Mononuclear cell (primary cell): ENCODE results near the gene NELL1. TPM values are rescaled to one million over a fixed set of nuclear protein-coding genes. Genes with fewer than 3 reads are reported as not detected.
"Not testable (repeated sequence)": the region's sequence is repeated elsewhere in the genome, so short reads cannot be mapped to it uniquely, and the experiment has no call there.

Source experiments
- H3K27me3 ChIP-seq: 2 replicates; pipeline ENCODE4 v1.6.0; 2011; ENCODE audit warnings: low read length, control low read depth; ENCODE audit not compliant: insufficient read depth
- H3K4me1 ChIP-seq: 2 replicates; pipeline ENCODE4 v1.5.1; 2011; ENCODE audit warnings: mild to moderate bottlenecking, low read length, control low read depth; ENCODE audit not compliant: insufficient read depth
- H3K4me3 ChIP-seq: 2 replicates; pipeline ENCODE4 v1.5.1; 2011; ENCODE audit warnings: mild to moderate bottlenecking, low read length, moderate library complexity
- H3K9me3 ChIP-seq: 2 replicates; pipeline ENCODE4 v1.5.1; 2011; ENCODE audit warnings: low read depth, mild to moderate bottlenecking, control low read depth, low read length
- total RNA-seq: library from RNA; depleted of rRNA; stranded (reverse); fragments of >200 nt; gene quantifications from one replicate; pipeline ENCODE4 v1.2.3, GENCODE V29; 2012

Gene NELL1
- total RNA-seq, 1 donor = not detected

GRCh38 chr11:20854215-20854955 lies 185.0 kb downstream of the NELL1 start:
- no peaks in the 10 kb centered on the region for H3K4me1 ChIP-seq
- no peaks in the 10 kb centered on the region for H3K27me3 ChIP-seq
- H3K4me3 ChIP-seq = no peak overlapping the region
- H3K9me3 ChIP-seq = no peaks in the 10 kb centered on the region

GRCh38 chr11:20861322-20861721 lies 191.9 kb downstream of the NELL1 start:
- H3K4me1 ChIP-seq = no peaks in the 10 kb centered on the region
- no peak overlapping the region for H3K4me3 ChIP-seq
- no peaks in the 10 kb centered on the region for H3K27me3 ChIP-seq
- H3K9me3 ChIP-seq = no peaks in the 10 kb centered on the region

- H3K9me3 ChIP-seq, H3K4me3 ChIP-seq, H3K27me3 ChIP-seq, H3K4me1 ChIP-seq: not testable (repeated sequence)
These were observed 192.9 kb downstream of the NELL1 start for GRCh38 chr11:20862263-20862662.

- Histone ChIP-seq H3K4me3 (no peak overlapping the region), H3K27me3 (no peaks in the 10 kb centered on the region), H3K4me1 (no peaks in the 10 kb centered on the region), H3K9me3 (no peaks in the 10 kb centered on the region)
These were observed 195.2 kb downstream of the NELL1 start for GRCh38 chr11:20864628-20865027.

DNA sequence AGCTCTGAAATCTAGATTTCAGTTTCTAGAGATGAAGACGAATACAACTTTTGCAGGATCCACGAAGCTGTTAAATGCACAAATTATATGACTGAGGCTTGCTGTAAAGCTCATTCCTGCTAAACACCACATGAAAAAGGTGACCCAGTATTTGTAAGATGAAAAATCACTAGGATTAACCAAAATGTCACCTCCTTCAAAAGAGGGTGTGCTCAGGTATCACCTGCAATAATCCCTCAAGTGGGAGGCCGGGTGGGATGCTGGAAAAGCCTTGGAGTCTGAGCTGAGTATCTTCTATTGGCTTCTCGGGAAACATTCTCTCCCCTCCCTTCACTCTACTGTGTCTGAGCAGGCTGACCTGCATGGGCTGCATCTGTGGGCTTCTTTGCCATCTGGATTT lies 195.8 kb downstream of the NELL1 start:
- Histone ChIP-seq H3K4me1 (no peaks in the 10 kb centered on the region), H3K9me3 (no peaks in the 10 kb centered on the region), H3K4me3 (no peak overlapping the region), H3K27me3 (no peaks in the 10 kb centered on the region)

- Histone ChIP-seq H3K27me3 (no peaks in the 10 kb centered on the region), H3K4me3 (no peak overlapping the region), H3K9me3 (no peaks in the 10 kb centered on the region), H3K4me1 (no peaks in the 10 kb centered on the region)
These were observed 199.7 kb downstream of the NELL1 start for GRCh38 chr11:20869123-20869522.

- no peak overlapping the region for H3K4me3 ChIP-seq
- H3K9me3 ChIP-seq = no peaks in the 10 kb centered on the region
- H3K27me3 ChIP-seq = no peaks in the 10 kb centered on the region
- H3K4me1 ChIP-seq = no peaks in the 10 kb centered on the region
These were observed 203.7 kb downstream of the NELL1 start for GRCh38 chr11:20873054-20873453.

GRCh38 chr11:20874358-20874757 lies 205.0 kb downstream of the NELL1 start:
- H3K27me3 ChIP-seq = no peaks in the 10 kb centered on the region
- no peaks in the 10 kb centered on the region for H3K9me3 ChIP-seq
- no peak overlapping the region for H3K4me3 ChIP-seq
- no peaks in the 10 kb centered on the region for H3K4me1 ChIP-seq

- no peaks in the 10 kb centered on the region for H3K9me3 ChIP-seq
- no peaks in the 10 kb centered on the region for H3K4me1 ChIP-seq
- H3K27me3 ChIP-seq = no peaks in the 10 kb centered on the region
- H3K4me3 ChIP-seq = no peak overlapping the region
These were observed 206.5 kb downstream of the NELL1 start for GRCh38 chr11:20875889-20876288.

DNA sequence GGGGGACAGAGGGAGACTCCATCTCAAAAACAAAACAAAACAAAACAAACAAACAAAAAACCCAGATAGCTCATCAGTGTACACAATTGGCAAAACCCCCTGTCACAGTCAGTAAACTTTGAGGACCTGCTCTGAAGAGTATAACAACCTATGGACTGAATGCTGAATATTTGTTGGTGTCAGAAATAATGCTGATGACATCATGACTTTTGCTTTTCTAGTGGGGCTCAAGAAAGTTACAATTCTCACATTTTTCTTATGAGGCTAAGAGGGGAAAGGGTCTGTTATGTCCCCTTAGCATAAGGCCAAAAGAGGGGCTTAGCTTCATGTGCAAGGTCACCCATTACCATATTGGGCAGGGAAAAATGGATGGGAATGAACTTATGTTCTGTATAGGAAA lies 207.4 kb downstream of the NELL1 start:
- Histone ChIP-seq H3K9me3 (no peaks in the 10 kb centered on the region), H3K4me3 (no peak overlapping the region), H3K27me3 (no peaks in the 10 kb centered on the region)

GRCh38 chr11:20880094-20880493 lies 210.7 kb downstream of the NELL1 start:
- no peaks in the 10 kb centered on the region for H3K4me1 ChIP-seq
- H3K9me3 ChIP-seq = no peaks in the 10 kb centered on the region
- no peaks in the 10 kb centered on the region for H3K27me3 ChIP-seq
- no peak overlapping the region for H3K4me3 ChIP-seq

More for the DNA sequence above, 207.4 kb downstream of the NELL1 start:
- H3K4me1 ChIP-seq = no peaks in the 10 kb centered on the region

DNA sequence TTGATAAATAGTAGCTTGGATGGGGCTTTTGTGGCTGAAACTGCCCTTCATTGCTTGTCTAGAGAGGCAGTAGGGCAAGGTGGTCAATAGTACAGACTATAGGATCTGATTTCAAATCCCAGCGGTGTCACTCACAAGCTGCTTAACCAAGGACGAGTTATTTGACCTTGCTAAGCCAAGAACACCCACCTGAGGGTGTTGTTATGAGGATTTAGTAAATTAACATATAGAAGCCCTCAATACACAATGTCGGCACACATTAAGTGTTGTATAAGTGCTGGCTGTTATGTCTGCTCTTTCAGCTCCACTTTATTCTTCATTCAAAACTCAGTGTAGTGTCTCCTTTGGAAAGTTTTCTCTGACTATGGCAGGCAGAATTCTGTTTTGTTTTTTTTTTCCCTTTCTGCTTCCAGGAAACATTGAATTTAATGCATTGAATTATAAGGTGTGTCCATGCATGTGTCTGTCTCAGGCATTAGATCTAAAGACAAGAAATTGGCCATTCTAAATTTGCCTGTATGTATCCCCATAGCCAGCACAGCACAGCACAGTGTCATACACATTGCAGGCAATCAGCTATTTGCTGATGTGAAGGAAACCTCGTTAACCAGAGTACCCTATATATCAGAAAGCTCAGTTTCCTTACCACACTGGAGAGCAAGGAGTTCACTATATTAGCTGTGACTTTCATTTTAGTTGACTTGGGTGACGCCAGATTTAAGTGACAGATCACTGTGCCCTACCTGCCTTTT lies 212.1 kb downstream of the NELL1 start:
- no peak overlapping the region for H3K4me3 ChIP-seq
- no peaks in the 10 kb centered on the region for H3K9me3 ChIP-seq
- no peaks in the 10 kb centered on the region for H3K27me3 ChIP-seq
- no peaks in the 10 kb centered on the region for H3K4me1 ChIP-seq

GRCh38 chr11:20887137-20887536 lies 217.8 kb downstream of the NELL1 start:
- Histone ChIP-seq H3K9me3 (no peaks in the 10 kb centered on the region), H3K27me3 (no peaks in the 10 kb centered on the region), H3K4me1 (no peaks in the 10 kb centered on the region), H3K4me3 (no peak overlapping the region)

DNA sequence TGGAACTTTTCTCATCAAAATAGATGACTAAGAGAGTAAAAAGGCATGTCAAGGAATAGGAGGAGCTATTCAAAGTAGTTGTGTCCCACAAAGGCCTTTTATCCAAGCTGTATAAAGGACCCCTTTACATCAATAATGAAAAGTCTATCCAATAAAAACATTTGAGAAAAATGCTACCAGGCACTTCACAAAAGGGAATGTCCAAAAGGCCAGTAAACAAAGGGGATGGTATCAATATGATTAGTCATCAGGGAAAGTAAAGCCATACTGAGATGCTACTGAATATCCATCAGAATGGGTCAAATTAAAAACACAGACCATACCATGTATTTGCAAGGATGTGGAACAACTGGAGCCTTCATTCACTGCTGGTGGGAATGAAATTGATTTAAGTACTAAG lies 224.9 kb downstream of the NELL1 start:
- H3K9me3 ChIP-seq = no peaks in the 10 kb centered on the region
- no peaks in the 10 kb centered on the region for H3K27me3 ChIP-seq
- no peaks in the 10 kb centered on the region for H3K4me1 ChIP-seq
- no peak overlapping the region for H3K4me3 ChIP-seq

- H3K4me1 ChIP-seq = no peaks in the 10 kb centered on the region
- no peak overlapping the region for H3K4me3 ChIP-seq
- no peaks in the 10 kb centered on the region for H3K27me3 ChIP-seq
These were observed 240.8 kb downstream of the NELL1 start for GRCh38 chr11:20909995-20910726.

More at GRCh38 chr11:20909995-20910726, 240.8 kb downstream of the NELL1 start:
- no peaks in the 10 kb centered on the region for H3K9me3 ChIP-seq
